Naive thymus-derived CD8-positive, alpha-beta T cell (primary cell): Measurements from ENCODE around the gene RALA. TPM values are rescaled to one million over a fixed set of nuclear protein-coding genes. Genes with fewer than 3 reads are reported as not detected.

Experiments used
- ATAC-seq, 2 donors: fragments of 150-1000 bp; cut with Tn5 transposase in 1 of 2; sonication (Bioruptor Pico), chemical (Tn5 transposase) in 1 of 2; 1 replicate in 1 of 2; 2 replicates in 1 of 2; pipeline ENCODE4 v1.10.0; 2021; ENCODE audit warnings: mild to moderate bottlenecking in 2 of 2, moderate library complexity in 2 of 2
- POLR2A ChIA-PET: fragments of 350-600 bp; sonication (Branson Sonifier 250); formaldehyde crosslinking; loops from one replicate; lab custom pipeline; 2021; ENCODE audit warnings: antibody characterized with exemption; lab: Charles Lee
- DNase-seq, 10 donors: peaks; one replicate each; pipeline versions ENCODE4 v3.0.0 to v3.0.0-alpha.2; 2020 to 2022
- H3K27ac Mint-ChIP-seq, 10 donors: one replicate each; pipeline ENCODE4 v1.8.0; 2020 to 2022; ENCODE audit warnings: mild to moderate bottlenecking in 10 of 10, mixed read lengths in 10 of 10, moderate library complexity in 4 of 10, inconsistent platforms in 1 of 10
- H3K27me3 Mint-ChIP-seq, 5 donors: one replicate each; pipeline ENCODE4 v1.8.0; 2021 to 2022; ENCODE audit warnings: mixed read lengths in 5 of 5
- H3K36me3 Mint-ChIP-seq, 3 donors: one replicate each; pipeline ENCODE4 v1.8.0; 2020 to 2022; ENCODE audit warnings: mixed read lengths in 3 of 3, mild to moderate bottlenecking in 2 of 3, inconsistent platforms in 1 of 3
- H3K4me1 Mint-ChIP-seq, 4 donors: one replicate each; pipeline ENCODE4 v1.8.0; 2021 to 2022; ENCODE audit warnings: mixed read lengths in 4 of 4
- H3K4me3 Mint-ChIP-seq, 10 donors: one replicate each; pipeline ENCODE4 v1.8.0; 2020 to 2022; ENCODE audit warnings: mild to moderate bottlenecking in 10 of 10, mixed read lengths in 10 of 10, moderate library complexity in 6 of 10, inconsistent platforms in 1 of 10
- H3K9me3 Mint-ChIP-seq, 9 donors: one replicate each; pipeline ENCODE4 v1.8.0; 2020 to 2022; ENCODE audit warnings: mixed read lengths in 9 of 9, mild to moderate bottlenecking in 3 of 9, inconsistent platforms in 1 of 9, moderate library complexity in 1 of 9
- polyA plus RNA-seq, 3 donors: library from polyadenylated mRNA; unstranded; fragments of 300-500 nt; fragmentation: Illumina TruSeq; gene quantifications; one replicate each; pipeline ENCODE4 v1.2.3, GENCODE V29; 2021
- total RNA-seq, 8 experiments: library from RNA in 2 of 8; stranded (reverse) in 2 of 8; gene quantifications; one replicate each; pipeline ENCODE4 v1.2.3 and lab custom pipeline; 2021 to 2026

Gene RALA
- total RNA-seq: 10 to 100 TPM; 39.7 to 44.9 TPM
- polyA plus RNA-seq: 10 to 100 TPM; 46.6 to 55.1 (median 48.2) TPM
- 15.3 to 115 (median 66.5) reads per million in 6 experiments for total RNA-seq (lab: John Stamatoyannopoulos, UW)

DNA sequence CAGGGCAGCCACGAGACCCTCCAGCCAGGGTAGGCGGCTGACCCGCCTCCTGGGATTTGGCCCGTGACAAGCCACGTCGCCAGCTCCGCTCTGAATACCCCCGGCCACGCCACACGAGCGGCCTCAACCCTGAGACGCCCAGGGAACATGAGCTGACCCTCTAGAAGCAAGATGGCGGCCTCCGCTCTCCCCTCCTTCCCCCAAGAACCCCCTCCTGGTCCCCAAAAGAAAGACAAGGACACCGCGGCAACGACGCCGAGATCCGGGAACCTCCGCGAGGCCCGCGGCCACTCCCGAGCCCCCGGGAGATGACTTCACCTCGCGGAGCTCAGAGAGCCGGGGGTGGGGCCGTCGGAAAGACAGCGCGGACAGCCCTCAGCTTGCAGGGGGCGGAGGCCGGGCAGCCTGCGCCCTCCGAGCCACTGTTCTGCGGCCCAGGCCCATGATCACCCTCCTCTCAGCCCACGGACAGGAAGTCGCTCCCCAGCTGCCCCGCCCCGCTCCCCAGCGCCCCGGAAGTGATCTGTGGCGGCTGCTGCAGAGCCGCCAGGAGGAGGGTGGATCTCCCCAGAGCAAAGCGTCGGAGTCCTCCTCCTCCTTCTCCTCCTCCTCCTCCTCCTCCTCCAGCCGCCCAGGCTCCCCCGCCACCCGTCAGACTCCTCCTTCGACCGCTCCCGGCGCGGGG, at the start of gene RALA:
TSS of gene RALA (plus strand) at position 526 of the 685 bp plus-strand sequence. CDS start 63,096 bp downstream, outside the sequence.
- Mint-ChIP-seq H3K4me3 (peak within 1 kb of the TSS; percentile 89 to 99 (median 96)), H3K36me3 (peaks cover 0 to 8% (median 0%) of the 10 kb centered on the region in 3 donors), H3K27me3 (no peaks in the 10 kb centered on the region), H3K27ac (peak within 1 kb of the TSS; percentile 94 to 99 (median 95)), H3K4me1 (peaks cover 28 to 55% (median 52%) of the 10 kb centered on the region in 4 donors), H3K9me3 (no peaks in the 10 kb centered on the region)
- ATAC-seq: peak; percentile 90 to 95
- peak; percentile 84 to 93 (median 87) for DNase-seq
- POLR2A ChIA-PET: interaction anchor here (0.5 to 5.0 kb wide), 15 partner anchors 9 to 327 kb away, joined by 3 to 38 read pairs (median 5); partner anchors contain the start of gene CDK13

- POLR2A ChIA-PET: interaction anchor here (0.7 kb wide), 1 partner anchor 35 kb away, joined by 5 read pairs; no protein-coding TSS in a partner anchor
- ATAC-seq: no peak
Observed at GRCh38 chr7:39574673-39575349, 48.6 kb upstream of the RALA start.

DNA sequence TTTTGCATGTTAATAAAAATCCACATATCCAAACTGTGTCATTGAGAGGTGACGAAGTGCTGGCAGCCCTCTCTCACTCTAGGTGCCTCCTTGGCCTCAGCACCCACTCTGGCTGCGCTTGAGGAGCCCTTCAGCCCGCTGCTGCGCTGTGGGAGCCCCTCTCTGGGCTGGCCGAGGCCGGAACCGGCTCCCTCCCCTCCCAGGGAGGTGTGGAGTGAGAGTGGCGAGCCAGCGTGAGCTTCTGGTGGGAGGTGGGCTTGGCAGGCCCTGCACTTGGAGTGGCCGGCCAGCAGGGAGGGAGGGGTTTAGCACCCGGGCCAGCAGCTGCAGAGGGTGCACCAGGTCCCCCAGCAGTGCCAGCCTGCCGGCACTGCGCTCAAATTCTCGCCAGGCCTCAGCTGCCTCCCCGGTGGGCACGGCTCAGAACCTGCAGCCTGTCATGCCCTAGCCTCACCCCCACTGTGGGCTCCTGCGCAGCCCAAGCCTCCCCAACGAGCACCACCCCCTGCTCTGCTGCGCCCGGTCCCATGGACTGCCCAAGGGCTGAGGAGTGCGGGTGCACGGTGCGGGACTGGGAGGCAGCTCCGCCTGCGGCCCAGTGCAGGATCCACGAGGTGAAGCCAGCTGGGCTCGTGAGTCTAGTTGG, 46.0 kb upstream of the RALA start:
- no peak for ATAC-seq
- no peak for DNase-seq
- H3K4me3 Mint-ChIP-seq: no peak overlapping the region
- POLR2A ChIA-PET: interaction anchor here (0.8 to 3.5 kb wide), 3 partner anchors 46 to 169 kb away, joined by 3 to 31 read pairs (median 5); partner anchors contain the start of gene RALA
- H3K4me1 Mint-ChIP-seq: peaks cover 7 to 11% (median 8%) of the 10 kb centered on the region in 4 donors
- H3K27ac Mint-ChIP-seq: no peak overlapping the region
- peaks cover 0 to 32% (median under 1%) of the 10 kb centered on the region in 3 donors for H3K36me3 Mint-ChIP-seq
- no peaks in the 10 kb centered on the region for H3K9me3 Mint-ChIP-seq
- H3K27me3 Mint-ChIP-seq: no peaks in the 10 kb centered on the region

More at GRCh38 chr7:39574673-39575349, 48.6 kb upstream of the RALA start:
- Mint-ChIP-seq H3K27ac (peak overlapping the region in 2 of 10 donors; percentile 4 to 62), H3K27me3 (no peaks in the 10 kb centered on the region), H3K36me3 (peaks cover 0 to 54% (median 2%) of the 10 kb centered on the region in 3 donors), H3K9me3 (no peaks in the 10 kb centered on the region), H3K4me3 (no peak overlapping the region), H3K4me1 (peaks cover 0 to 7% (median 6%) of the 10 kb centered on the region in 4 donors)
- DNase-seq: no peak

DNA sequence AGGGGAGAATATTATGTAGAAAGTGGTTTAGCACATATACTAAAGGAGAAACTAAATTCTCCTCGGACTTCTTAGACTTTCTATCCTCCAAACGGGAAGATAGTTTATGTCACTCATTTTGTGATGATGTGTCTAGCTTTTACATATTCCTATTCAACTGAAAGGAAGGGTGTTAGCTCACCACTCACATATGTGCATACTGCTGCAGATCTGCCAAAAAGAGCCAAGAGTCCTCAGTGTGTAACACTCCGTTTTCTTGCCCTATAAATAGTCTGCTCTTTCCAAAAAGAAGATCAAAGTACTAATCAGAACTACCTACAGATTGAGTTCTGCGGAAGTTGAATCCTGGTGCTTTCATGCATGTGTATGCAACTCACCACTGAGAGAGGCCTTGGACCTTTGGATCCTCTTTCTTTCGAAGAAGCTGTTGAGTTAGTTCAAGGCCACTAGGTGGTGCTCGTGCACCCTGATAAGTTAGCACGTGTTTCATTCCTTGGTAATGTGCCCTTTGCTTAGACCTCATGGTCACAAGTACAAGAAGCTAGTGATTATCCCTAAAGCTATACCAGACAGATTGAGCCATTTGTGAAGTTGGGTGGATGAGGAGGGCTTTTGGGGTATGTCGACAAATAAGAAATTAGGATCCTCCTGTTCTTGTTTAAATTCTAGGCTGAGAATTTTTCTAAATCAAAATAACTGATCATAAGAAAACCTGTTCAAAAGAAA, 43.1 kb upstream of the RALA start:
- POLR2A ChIA-PET: interaction anchor here (0.5 to 3.5 kb wide), 6 partner anchors 9 to 166 kb away, joined by 3 to 31 read pairs (median 7); no protein-coding TSS in a partner anchor
- Mint-ChIP-seq H3K4me3 (no peak overlapping the region), H3K27me3 (no peaks in the 10 kb centered on the region), H3K9me3 (no peaks in the 10 kb centered on the region), H3K4me1 (peaks cover 5 to 11% (median 8%) of the 10 kb centered on the region in 4 donors), H3K36me3 (peaks cover 0 to 9% (median 0%) of the 10 kb centered on the region in 3 donors), H3K27ac (peak overlapping the region in 5 of 10 donors; percentile 5 to 85 (median 67))
- peak; percentile 89 to 97 for ATAC-seq
- peak; percentile 56 to 87 (median 70) for DNase-seq

GRCh38 chr7:39582536-39582935, 40.8 kb upstream of the RALA start:
- no peaks in the 10 kb centered on the region for H3K27me3 Mint-ChIP-seq
- POLR2A ChIA-PET: interaction anchor here (1.0 kb wide), 1 partner anchor 160 kb away, joined by 3 read pairs; no protein-coding TSS in a partner anchor

GRCh38 chr7:39583539-39583938, 39.8 kb upstream of the RALA start:
- ATAC-seq: no peak
- POLR2A ChIA-PET: interaction anchor here (0.5 to 0.6 kb wide), 2 partner anchors 160 to 366 kb away, joined by 3 read pairs; partner anchors contain the start of gene CDK13
- Mint-ChIP-seq H3K4me3 (no peak overlapping the region), H3K4me1 (peaks cover 0 to 11% (median 8%) of the 10 kb centered on the region in 4 donors), H3K27ac (peak overlapping the region in 2 of 10 donors; percentile 28 to 30), H3K27me3 (no peaks in the 10 kb centered on the region), H3K36me3 (peaks cover 0 to 1% (median 0%) of the 10 kb centered on the region in 3 donors), H3K9me3 (no peaks in the 10 kb centered on the region)
- no peak for DNase-seq

More at GRCh38 chr7:39582536-39582935, 40.8 kb upstream of the RALA start:
- H3K9me3 Mint-ChIP-seq: no peaks in the 10 kb centered on the region
- DNase-seq (no peak), ATAC-seq (no peak)
- peaks cover 0 to 11% (median 7%) of the 10 kb centered on the region in 4 donors for H3K4me1 Mint-ChIP-seq
- H3K36me3 Mint-ChIP-seq: peaks cover 0 to 3% (median 0%) of the 10 kb centered on the region in 3 donors
- H3K27ac Mint-ChIP-seq: peak overlapping the region in 3 of 10 donors; percentile 47 to 69 (median 47)
- H3K4me3 Mint-ChIP-seq: no peak overlapping the region

DNA sequence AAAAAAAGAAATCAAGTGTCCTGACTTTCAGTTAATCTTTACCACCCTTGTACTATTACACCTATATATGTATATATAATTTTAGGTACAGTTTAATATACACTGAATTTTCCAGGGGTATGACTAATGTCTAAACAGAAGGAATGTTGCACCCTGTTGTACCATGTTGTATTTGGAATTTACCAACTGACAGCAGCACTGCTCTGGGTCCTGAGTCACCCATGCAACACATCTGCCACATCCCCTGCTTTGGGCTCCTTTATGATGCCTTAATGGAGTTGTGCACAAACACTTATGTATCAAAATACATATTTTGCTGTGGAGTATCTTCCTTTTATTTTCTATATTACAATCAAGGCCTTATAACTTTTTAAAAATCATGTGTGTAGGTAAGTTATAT, 36.0 kb upstream of the RALA start:
- POLR2A ChIA-PET: no interaction called here
- no peaks in the 10 kb centered on the region for H3K9me3 Mint-ChIP-seq
- peak overlapping the region in 3 of 10 donors; percentile 48 to 86 (median 68) for H3K27ac Mint-ChIP-seq
- H3K27me3 Mint-ChIP-seq: no peaks in the 10 kb centered on the region
- no peak for ATAC-seq
- no peak for DNase-seq
- H3K36me3 Mint-ChIP-seq: no peaks in the 10 kb centered on the region
- H3K4me3 Mint-ChIP-seq: no peak overlapping the region
- peaks cover 3 to 34% (median 14%) of the 10 kb centered on the region in 4 donors for H3K4me1 Mint-ChIP-seq

DNA sequence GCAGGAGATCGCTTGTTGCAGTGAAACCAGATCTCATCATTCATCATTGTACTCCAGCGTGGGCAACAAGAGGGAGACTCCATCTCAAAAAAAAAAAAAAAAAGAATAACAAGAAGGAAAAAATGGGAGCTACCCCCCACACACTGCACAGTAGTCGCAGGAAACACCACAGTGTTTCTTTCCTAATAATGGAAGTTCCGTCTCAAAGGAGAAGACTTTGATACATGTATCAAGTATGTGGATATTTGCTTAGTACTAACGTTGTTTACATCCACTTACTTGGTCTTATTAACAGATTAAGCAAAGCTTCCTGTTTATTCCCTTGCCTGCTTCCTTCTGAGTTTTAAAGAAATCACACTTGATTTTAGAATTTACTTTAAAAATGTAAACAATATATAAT, 35.0 kb upstream of the RALA start:
- ATAC-seq: no peak
- peaks cover 6 to 39% (median 15%) of the 10 kb centered on the region in 4 donors for H3K4me1 Mint-ChIP-seq
- H3K4me3 Mint-ChIP-seq: no peak overlapping the region
- no peaks in the 10 kb centered on the region for H3K27me3 Mint-ChIP-seq
- POLR2A ChIA-PET: interaction anchor here (1.7 to 2.8 kb wide), 2 partner anchors 9 to 145 kb away, joined by 6 to 10 read pairs; no protein-coding TSS in a partner anchor
- no peak for DNase-seq
- H3K27ac Mint-ChIP-seq: peak overlapping the region in 2 of 10 donors; percentile 29 to 77
- H3K36me3 Mint-ChIP-seq: peaks cover 0 to 2% (median 0%) of the 10 kb centered on the region in 3 donors
- no peaks in the 10 kb centered on the region for H3K9me3 Mint-ChIP-seq

DNA sequence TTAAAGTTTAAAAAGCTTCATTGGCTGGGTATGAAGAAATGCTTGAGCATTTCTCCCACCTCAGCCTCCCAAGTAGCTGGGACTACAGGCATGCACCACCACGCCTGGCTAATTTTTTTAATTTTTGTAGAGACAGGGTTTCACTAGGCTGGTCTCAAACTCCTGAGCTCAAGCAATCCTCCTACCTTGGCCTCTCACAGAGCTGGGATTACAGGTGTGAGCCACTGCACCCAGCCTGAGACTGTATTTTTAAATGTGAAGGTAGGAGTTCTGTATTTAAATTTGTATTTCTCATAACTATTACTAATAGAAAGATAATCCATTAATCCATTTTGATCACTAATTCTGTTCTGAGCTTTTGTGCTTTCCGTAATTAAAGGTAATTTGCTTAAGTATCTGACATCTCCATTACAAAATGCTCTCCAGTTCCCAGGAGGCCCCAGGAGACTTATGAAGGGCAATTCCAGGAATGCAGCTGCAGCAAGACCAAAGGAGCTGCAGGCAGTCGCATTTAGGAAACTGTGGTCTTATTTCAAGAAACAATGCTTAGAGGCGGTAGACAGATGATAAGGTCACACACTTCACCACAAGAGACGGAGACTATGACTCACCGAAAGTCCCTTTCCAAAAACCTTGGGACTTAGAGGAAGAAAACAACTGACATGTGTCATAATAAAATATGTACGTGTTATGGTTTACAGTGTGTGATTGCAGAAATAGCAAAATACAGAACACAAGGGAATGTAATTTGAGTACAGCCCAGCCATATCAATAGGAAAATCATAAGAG, 33.9 kb upstream of the RALA start:
- H3K4me3 Mint-ChIP-seq: peak overlapping the region in 7 of 10 donors; percentile 3 to 63 (median 41)
- H3K27me3 Mint-ChIP-seq: no peaks in the 10 kb centered on the region
- peaks cover 6 to 43% (median 15%) of the 10 kb centered on the region in 4 donors for H3K4me1 Mint-ChIP-seq
- DNase-seq (peak; percentile 10 to 74 (median 50)), ATAC-seq (peak; percentile 82 to 95)
- peaks cover 0 to 5% (median 0%) of the 10 kb centered on the region in 9 donors for H3K9me3 Mint-ChIP-seq
- POLR2A ChIA-PET: interaction anchor here (0.6 to 2.8 kb wide), 5 partner anchors 10 to 144 kb away, joined by 3 to 10 read pairs (median 4); partner anchors contain the start of gene RALA
- peaks cover 0 to 2% (median 0%) of the 10 kb centered on the region in 3 donors for H3K36me3 Mint-ChIP-seq
- H3K27ac Mint-ChIP-seq: peak overlapping the region in 8 of 10 donors; percentile 3 to 96 (median 56)

DNA sequence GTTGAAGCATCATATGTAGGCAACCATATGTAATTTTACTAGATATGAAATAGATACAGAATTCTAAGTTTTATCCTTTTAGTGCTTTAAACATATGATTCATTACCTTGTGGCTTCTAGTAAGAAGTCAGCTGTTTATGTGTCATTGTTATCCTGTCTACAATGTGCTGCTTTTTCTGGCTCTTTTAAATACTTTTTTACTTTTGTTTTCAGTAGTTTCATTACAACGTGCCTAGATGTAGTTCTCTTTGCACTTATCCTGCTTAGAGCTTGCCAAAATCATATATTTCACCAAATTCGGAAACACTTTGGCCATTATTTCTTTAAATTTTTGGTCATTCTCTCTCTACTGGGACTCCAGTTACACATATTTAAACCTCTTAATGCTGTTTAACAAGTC, 30.8 kb upstream of the RALA start:
- Mint-ChIP-seq H3K27me3 (peaks cover 0 to 2% (median 0%) of the 10 kb centered on the region in 5 donors), H3K4me1 (peaks cover 6 to 43% (median 15%) of the 10 kb centered on the region in 4 donors), H3K4me3 (peak overlapping the region in 3 of 10 donors; percentile 43 to 68 (median 63)), H3K36me3 (peaks cover 0 to 2% (median 0%) of the 10 kb centered on the region in 3 donors), H3K27ac (peak overlapping the region in 4 of 10 donors; percentile 66 to 87 (median 69)), H3K9me3 (peaks cover 0 to 5% (median 0%) of the 10 kb centered on the region in 9 donors)
- DNase-seq (no peak), ATAC-seq (peak in 1 of 2 donors; percentile 61)
- POLR2A ChIA-PET: interaction anchor here (0.6 to 1.6 kb wide), 2 partner anchors 30 to 94 kb away, joined by 4 to 6 read pairs; partner anchors contain the start of gene RALA
